Measurements from ENCODE around the gene KDM2A.
"Not testable (repeated sequence)": the region's sequence is repeated elsewhere in the genome, so short reads cannot be mapped to it uniquely, and the experiment has no call there.

Gene KDM2A

DNA sequence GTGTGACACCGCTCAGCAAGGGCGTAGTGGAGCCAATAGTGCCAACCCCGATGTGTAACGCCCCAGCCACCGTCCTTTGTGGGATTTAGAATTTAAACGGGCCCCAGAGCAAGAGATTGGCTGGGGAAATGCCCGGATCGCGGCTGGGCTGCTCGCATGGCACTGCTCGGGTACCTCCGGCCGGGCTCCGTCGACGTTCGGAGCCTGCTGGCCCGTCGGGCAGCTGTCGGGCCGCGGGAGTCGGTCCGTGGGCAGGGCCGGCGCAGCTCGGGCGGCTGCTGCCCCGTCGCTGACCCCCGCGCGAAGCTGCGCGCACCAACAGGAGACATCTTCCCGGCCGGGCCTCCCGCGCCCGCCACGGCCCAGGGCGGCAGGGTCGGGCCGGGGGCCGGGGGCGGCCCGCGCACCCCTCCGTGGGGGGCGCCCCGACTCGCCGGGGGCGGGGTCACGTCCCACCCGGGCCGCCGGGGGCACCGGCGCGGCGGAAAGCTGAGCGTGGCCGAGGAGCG, 1.3 kb upstream of the KDM2A start:
- DNase-seq (ENCODE audit: low read depth, low spot score) = no peak

DNA sequence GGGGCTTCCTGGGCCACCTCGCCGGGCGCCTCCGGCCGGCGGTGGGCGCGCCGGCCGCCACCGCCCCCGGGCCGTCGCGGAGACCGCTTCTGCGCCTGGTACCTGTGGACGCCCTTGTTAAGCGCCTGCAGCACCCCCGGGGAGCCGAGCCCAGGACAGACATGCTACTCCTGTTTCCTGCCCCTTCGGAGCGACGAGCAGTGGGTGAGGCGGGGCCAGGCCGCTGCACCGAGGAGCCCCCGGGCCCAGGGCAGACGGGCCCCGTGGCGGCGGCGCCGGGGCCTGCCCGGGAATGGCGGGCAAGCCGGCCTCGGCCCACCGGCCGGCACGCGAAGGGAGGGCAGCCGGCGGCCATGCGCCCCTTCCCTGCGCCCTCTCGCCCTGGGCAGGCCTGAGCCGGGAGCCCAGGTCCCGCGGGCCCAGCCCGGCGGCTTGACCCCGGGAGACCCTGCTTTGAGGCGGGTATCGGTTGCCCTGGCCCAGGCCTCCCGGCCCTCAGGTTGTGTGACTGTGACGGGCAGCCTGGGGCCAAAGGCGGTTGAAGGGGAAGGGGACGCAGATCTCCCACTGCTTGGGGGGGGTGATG, 789 bp upstream of the KDM2A start:
- DNase-seq (ENCODE audit: low read depth, low spot score) = peak; percentile 11

GRCh38 chr11:67119585-67120391, 725 bp downstream of the KDM2A start:
- DNase-seq (ENCODE audit: low read depth, low spot score) = no peak

GRCh38 chr11:67120456-67120855, 1.4 kb downstream of the KDM2A start:
- no peak for DNase-seq (ENCODE audit: low read depth, low spot score)

GRCh38 chr11:67120881-67121710, 2.0 kb downstream of the KDM2A start:
- DNase-seq (ENCODE audit: low read depth, low spot score) = no peak

- not testable (repeated sequence) for DNase-seq (ENCODE audit: low read depth, low spot score)
Observed at GRCh38 chr11:67123801-67124200, 4.7 kb downstream of the KDM2A start.

DNA sequence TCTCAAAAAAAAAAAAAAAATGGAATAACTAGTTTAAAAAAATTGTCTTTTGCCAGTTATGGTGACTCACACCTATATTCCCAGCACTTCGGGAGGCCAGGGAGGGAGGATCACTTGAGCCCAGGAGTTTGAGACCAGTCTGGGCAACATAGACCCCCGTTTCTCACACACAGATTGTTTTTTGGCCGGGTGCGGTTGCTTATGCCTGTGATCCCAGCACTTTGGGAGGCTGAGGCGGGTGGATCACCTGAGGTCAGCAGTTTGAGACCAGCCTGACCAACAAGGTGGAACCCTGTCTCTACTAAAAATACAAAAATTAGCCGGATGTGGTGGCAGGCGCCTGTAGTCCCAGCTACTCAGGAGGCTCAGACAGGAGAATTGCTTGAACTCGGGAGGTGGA, 7.2 kb downstream of the KDM2A start:
- DNase-seq (ENCODE audit: low read depth, low spot score) = not testable (repeated sequence)

DNA sequence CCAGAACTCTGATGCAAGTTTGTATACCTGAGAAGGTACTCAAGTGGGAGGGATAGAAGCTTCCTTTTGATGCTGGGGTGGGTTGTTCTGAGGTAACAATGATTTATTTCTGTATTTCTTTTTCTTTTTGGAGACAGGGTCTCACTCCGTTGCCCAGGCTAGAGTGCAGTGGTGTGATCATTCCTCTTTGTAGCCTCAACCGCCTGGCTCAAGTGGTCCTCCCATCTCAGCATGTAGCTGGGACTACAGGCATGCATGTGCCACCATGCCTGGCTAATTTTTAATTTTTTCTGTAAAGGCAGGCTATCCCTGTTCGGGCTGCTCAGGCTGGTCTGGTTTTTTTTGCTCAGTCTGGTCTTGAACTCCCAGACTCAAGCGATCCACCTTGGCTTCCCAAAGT, 7.9 kb downstream of the KDM2A start:
- no peak for DNase-seq (ENCODE audit: low read depth, low spot score)

- DNase-seq (ENCODE audit: low read depth, low spot score) = not testable (repeated sequence)
Observed at GRCh38 chr11:67130861-67131260, 11.8 kb downstream of the KDM2A start.

DNA sequence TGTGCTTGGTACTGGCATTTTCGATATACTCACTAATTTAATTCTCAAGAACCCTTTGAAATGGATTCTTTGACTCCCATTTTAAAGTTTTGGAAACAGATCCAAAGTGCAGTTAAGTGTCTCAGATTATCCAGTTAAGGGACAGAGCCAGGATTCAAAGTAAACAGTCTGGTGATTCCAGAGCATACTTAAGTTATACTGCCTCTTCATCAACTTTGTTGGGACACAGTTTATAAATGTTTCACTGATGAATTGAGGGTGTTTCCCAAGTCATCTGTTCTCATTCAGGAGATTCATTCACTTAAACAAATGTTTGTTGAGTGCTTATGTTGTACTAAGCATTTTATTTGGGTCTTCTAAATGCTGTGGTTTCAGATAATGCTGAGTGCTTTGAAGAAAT, 17.1 kb downstream of the KDM2A start:
- no peak for DNase-seq (ENCODE audit: low read depth, low spot score)

DNA sequence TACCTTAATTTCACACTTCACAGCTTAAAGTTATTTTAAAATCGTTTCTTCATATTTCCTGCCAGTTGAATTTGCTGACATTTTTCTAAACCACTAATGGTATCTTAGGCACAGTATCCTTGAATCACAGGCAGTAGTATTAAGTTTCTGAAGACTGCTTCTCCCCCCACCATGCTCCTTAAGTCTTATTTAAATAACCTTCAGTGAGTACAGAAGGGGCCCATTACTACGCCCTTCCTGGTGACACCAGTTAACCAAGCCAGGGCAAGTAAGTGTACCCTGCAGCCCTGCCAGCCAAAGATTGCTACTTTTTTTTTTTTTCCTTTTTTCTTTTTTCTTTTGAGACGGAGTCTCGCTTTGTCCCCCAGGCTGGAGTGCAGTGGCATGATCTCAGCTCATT, 19.9 kb downstream of the KDM2A start:
- DNase-seq (ENCODE audit: low read depth, low spot score) = no peak

DNA sequence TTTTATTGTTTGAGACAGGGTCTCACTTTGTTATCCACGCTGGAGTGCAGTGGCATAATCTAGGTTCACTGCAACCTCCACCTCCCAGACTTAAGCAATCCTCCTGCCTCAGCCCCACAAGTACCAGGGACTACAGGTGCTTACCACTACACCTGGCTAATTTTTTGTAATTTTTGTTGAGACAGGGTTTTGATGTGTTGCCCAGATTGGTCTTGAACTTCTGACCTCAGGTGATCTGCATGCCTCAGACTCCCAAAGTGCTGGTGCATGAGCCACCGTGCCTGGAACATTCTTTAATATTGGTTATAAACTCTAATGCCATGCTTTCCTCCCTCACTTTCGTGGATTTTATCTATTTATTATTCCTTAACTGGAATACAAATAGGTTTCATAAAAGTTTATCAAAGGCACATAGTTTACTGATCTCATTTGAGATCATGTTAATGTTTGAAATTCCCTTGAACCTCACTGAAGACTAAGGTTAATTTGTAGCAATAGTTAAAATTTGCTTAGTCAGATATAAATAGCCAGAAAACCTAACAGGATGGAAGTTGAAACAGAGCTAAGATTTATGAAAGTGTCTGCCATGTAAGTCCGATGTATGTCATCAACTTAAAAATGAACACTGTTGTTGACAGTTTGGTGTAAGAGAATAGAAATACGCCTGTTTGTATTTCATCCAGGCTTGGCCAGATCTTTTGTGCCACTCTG, 27.6 kb downstream of the KDM2A start:
- DNase-seq (ENCODE audit: low read depth, low spot score) = no peak

GRCh38 chr11:67153971-67154370, 34.9 kb downstream of the KDM2A start:
- no peak for DNase-seq (ENCODE audit: low read depth, low spot score)

GRCh38 chr11:67154726-67155125, 35.7 kb downstream of the KDM2A start:
- DNase-seq (ENCODE audit: low read depth, low spot score) = no peak

DNA sequence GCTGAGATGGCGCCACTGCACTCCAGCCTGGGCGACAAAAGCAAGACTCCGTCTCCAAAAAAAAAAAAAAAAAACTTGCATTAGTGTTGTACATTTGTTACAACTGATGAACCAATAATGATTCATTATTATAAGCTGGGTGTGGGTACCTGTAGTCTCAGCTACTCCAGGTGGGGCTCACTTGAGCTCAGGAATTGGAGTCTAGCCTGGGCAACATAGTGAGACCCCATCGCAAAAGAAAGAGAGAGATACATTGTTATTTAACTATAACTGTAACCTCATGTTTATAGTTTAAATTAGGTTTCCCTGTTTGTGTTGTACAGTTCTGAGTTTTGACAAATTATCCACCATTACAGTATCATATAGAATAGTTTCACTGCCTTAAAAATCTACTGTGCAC, 38.6 kb downstream of the KDM2A start:
- DNase-seq (ENCODE audit: low read depth, low spot score) = no peak

GRCh38 chr11:67158221-67158620, 39.2 kb downstream of the KDM2A start:
- no peak for DNase-seq (ENCODE audit: low read depth, low spot score)

DNA sequence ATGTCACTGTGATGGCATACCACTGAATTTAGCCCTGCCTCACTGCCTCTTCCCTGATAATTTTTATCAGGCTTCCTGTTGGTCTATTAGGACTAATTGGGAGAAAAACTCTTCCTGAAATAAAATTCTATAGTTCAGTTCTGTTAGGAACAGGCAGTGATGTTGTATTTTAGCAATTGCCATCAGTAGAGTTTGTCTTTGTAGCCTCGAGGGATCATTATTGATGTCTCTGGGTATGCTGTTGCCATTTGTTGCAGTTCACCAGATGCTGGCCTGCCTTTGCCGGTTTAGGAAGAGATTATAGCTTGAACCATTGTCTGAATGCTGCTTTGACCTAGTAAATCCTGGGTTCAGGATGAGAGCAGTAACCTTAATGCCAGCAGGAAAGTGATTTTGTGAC, 41.0 kb downstream of the KDM2A start:
- DNase-seq (ENCODE audit: low read depth, low spot score) = no peak

GRCh38 chr11:67160872-67161783, 42.1 kb downstream of the KDM2A start:
- DNase-seq (ENCODE audit: low read depth, low spot score) = no peak

DNA sequence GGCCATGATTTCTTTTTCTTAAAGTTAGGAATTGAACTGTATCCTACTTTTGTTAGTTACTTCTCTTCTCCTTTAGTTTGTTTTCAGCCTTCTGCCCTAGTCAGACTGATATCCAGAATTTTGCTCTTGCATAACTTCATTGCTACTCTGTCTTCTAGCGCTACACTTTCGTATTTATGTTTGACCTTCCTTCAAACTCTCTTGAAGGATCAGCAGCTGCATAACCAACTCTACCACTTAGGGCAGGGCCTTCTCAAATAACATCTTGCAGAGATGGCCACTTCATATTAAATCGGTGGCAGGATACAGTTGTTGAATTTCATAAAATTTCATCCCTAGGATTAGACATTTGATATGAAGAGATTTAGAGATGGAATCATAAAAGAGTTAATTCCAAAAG, 43.9 kb downstream of the KDM2A start:
- DNase-seq (ENCODE audit: low read depth, low spot score) = no peak

DNA sequence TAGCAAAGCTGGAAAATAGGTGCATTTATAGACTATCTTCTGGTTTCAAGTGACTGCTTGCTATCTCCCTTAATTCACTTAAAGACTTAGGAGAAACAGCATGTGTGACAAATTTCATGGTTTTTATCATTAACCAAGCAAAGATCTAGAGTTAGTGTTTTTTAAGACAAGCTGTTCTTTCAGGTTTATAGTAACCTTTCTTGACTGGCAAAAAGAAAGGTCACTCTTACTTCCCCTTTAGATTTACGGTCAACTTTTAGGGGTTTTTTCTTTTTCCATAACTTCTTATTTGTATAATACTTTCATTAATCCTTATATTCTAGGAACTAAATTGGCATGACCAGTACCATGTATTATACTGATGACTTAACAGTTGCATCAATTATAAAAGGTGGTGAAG, 46.6 kb downstream of the KDM2A start:
- DNase-seq (ENCODE audit: low read depth, low spot score) = no peak

DNA sequence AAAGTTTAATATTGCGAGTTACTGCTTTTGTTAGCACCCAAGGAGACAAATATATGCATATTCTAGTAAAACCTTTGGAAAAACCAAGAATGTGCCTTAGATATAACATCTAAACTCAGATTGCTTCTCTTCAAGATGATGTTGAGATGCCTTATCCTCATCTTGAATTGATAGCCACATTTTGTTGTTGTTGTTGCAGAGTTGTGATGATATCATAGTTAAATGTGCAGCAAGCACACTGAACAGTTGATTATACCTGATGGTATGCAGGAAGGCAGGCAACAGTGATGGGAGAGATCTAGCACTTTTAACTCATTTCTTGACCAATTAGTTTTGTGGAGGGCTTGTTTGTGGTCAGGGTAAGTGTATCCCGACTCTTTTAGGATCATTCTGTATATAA, 48.0 kb downstream of the KDM2A start:
- DNase-seq (ENCODE audit: low read depth, low spot score) = no peak

Measured in activated naive CD8-positive, alpha-beta T cell treated with anti-CD3 and anti-CD28 coated beads, Interleukin-2, amount 50 U/mL, for 16 hours (primary cell).